ENCODE data around the gene AFMID.

The AFMID gene

GRCh38 chr17:78256707-78257591, 69.8 kb downstream of the AFMID start:
- DNase-seq = no peak

All from NCI-H1436 treated with DMSO at 0.1 percent for 48 hours (cell line).